Adrenal gland (tissue), 12 donors: Measurements from ENCODE around the gene LRRC26. TPM values are rescaled to one million over a fixed set of nuclear protein-coding genes. Genes with fewer than 3 reads are reported as not detected.

ENCODE experiments used
- DNase-seq, 7 donors: peaks; one replicate each; pipeline ENCODE4 v3.0.0-alpha.2; 2019 to 2020
- H3K27ac ChIP-seq, 5 donors: fragments of 200-600 bp; sonication (generic) in 4 of 5; 1 replicate in 3 of 5; 2 replicates in 2 of 5; pipeline versions ENCODE4 v1.5.1 to v1.8.0; 2016 to 2020; ENCODE audit warnings: mild to moderate bottlenecking in 1 of 5
- H3K27me3 ChIP-seq: fragments of 200-600 bp; 2 replicates; pipeline ENCODE4 v1.8.0; 2021
- H3K36me3 ChIP-seq, 2 donors: fragments of 200-600 bp; replicated peaks in 1 of 2; 1 replicate in 1 of 2; 2 replicates in 1 of 2; pipeline versions ENCODE4 v1.5.1 to v1.8.0; 2018 to 2022
- H3K4me1 ChIP-seq, 2 donors: fragments of 200-600 bp; replicated peaks in 1 of 2; 1 replicate in 1 of 2; 2 replicates in 1 of 2; pipeline versions ENCODE4 v1.5.1 to v1.8.0; 2018 to 2021
- H3K4me3 ChIP-seq, 4 donors: fragments of 200-600 bp; sonication (generic) in 3 of 4; one replicate each; pipeline ENCODE4 v1.5.1; 2016 to 2018
- H3K9me3 ChIP-seq, 3 donors: fragments of 200-600 bp; sonication (generic) in 1 of 3; replicated peaks in 1 of 3; 1 replicate in 2 of 3; 2 replicates in 1 of 3; pipeline versions ENCODE4 v1.5.1 to v1.8.0; 2016 to 2021
- CTCF ChIP-seq, 6 experiments: fragments of 450-650 bp in 4 of 6; fragments of 200-600 bp in 2 of 6; sonication (generic) in 1 of 6; IDR thresholded peaks; 1 replicate in 5 of 6; 2 replicates in 1 of 6; pipeline versions ENCODE4 v1.5.1 to v1.8.0; 2016 to 2021; ENCODE audit warnings: antibody characterized with exemption in 6 of 6, mild to moderate bottlenecking in 2 of 6, moderate library complexity in 1 of 6
- POLR2A ChIP-seq, 2 donors: fragments of 450-650 bp; IDR thresholded peaks; one replicate each; pipeline ENCODE4 v1.6.1; 2017; ENCODE audit warnings: antibody characterized with exemption in 2 of 2, mild to moderate bottlenecking in 2 of 2, moderate library complexity in 1 of 2
- WGBS, 4 donors: extraction: QIAGEN DNeasy Blood & Tissue Kit in 2 of 4; methylation state at CpG; one replicate each; pipeline versions ENCODE4 v1.1.5 to v1.1.7; 2013 to 2017; 5-methylcytosine and 5-hydroxymethylcytosine counted together
- intact Hi-C, 2 donors: fragments of 100-400 bp; cut with DNase I; formaldehyde crosslinking; loops; one replicate each; pipeline versions ENCODE4 v1.14.1 to v1.15.0; 2022 to 2023
- polyA plus RNA-seq, 3 donors: library from polyadenylated mRNA; stranded (reverse); fragments of 200-250 nt in 2 of 3; fragments of 350-450 nt in 1 of 3; fragmentation: Illumina TruSeq in 1 of 3; extraction: RNeasy Lipid Tissue Mini Kit (QIAGEN cat#74804) in 1 of 3; gene quantifications; one replicate each; pipeline ENCODE4 v1.2.3, GENCODE V29; 2013 to 2014
- total RNA-seq, 9 donors: library from RNA; depleted of rRNA in 4 of 9; stranded (reverse); fragments of >200 nt in 4 of 9; fragments of 120-200 nt in 1 of 9; fragmentation: NEBNext Ultra II Directional in 1 of 9; extraction: Animal tissue kit (Norgen Biotek cat#: 25700) in 1 of 9; gene quantifications; one replicate each; pipeline versions ENCODE4 v1.1.0 to v1.2.4, GENCODE V29; 2013 to 2023
- donor health status: healthy with polysubstance abuse.
- donor health status: Bipolar disorder and iron deficiency.
- donor health status: DM: yes; HTN: yes; CAD: no.
- donor health status: DM: no; HTN: no; CAD: no.
- donor health status: DM: no; HTN: no; CAD: no.
- donor health status: DM: yes; HTN: yes; CAD: no.

Gene LRRC26
- total and polyA plus RNA-seq, 12 donors: not detected

- Histone ChIP-seq H3K27ac (no peak overlapping the region), H3K27me3 (no peaks in the 10 kb centered on the region), H3K36me3 (peaks cover 0 to 50% of the 10 kb centered on the region in 2 donors), H3K4me3 (no peak overlapping the region), H3K4me1 (peaks cover 8 to 10% of the 10 kb centered on the region in 2 donors), H3K9me3 (no peaks in the 10 kb centered on the region)
- intact Hi-C loops: no loop called here
- TF ChIP-seq POLR2A (IDR thresholded peaks at IDR 0.05) (no peak), CTCF (IDR thresholded peaks at IDR 0.05) (no peak)
- no peak for DNase-seq
- 92 to 98% (median 95%) methylated on average over 10 to 17 of the region's 17 CpGs for WGBS, 4 donors
These were observed 9.9 kb upstream of the LRRC26 start for GRCh38 chr9:137179761-137180160.

- TF ChIP-seq CTCF (IDR thresholded peaks at IDR 0.05) (no peak), POLR2A (IDR thresholded peaks at IDR 0.05) (no peak)
- intact Hi-C loops: no loop called here
- peaks cover 8 to 10% of the 10 kb centered on the region in 2 donors for H3K4me1 ChIP-seq
- peak overlapping the region in 2 of 5 donors; percentile 70 to 81 for H3K27ac ChIP-seq
- H3K36me3 ChIP-seq: peaks cover 0 to 48% of the 10 kb centered on the region in 2 donors
- H3K9me3 ChIP-seq: no peaks in the 10 kb centered on the region
- H3K27me3 ChIP-seq: no peaks in the 10 kb centered on the region
- no peak for DNase-seq
- WGBS, 4 donors: 89 to 93% (median 91%) methylated on average over 8 to 19 of the region's 19 CpGs
- no peak overlapping the region for H3K4me3 ChIP-seq
These were observed 9.2 kb upstream of the LRRC26 start for GRCh38 chr9:137178939-137179630.

GRCh38 chr9:137178201-137178938, 8.5 kb upstream of the LRRC26 start:
- peak in 6 of 7 donors; percentile 64 to 78 (median 69) for DNase-seq
- peaks cover 8 to 10% of the 10 kb centered on the region in 2 donors for H3K4me1 ChIP-seq
- 69 to 85% (median 73%) methylated on average over 9 to 23 of the region's 23 CpGs for WGBS, 4 donors
- TF ChIP-seq CTCF (IDR thresholded peaks at IDR 0.05): no peak
- no peak for TF ChIP-seq POLR2A (IDR thresholded peaks at IDR 0.05)
- H3K36me3 ChIP-seq: peaks cover 0 to 41% of the 10 kb centered on the region in 2 donors
- intact Hi-C loops: no loop called here
- H3K4me3 ChIP-seq: no peak overlapping the region
- no peaks in the 10 kb centered on the region for H3K27me3 ChIP-seq
- no peaks in the 10 kb centered on the region for H3K9me3 ChIP-seq
- peak overlapping the region in 4 of 5 donors; percentile 5 to 81 (median 42) for H3K27ac ChIP-seq

- Histone ChIP-seq H3K36me3 (peaks cover 0 to 23% of the 10 kb centered on the region in 2 donors), H3K27me3 (peaks cover 9% of the 10 kb centered on the region), H3K4me1 (peaks cover 8 to 10% of the 10 kb centered on the region in 2 donors), H3K9me3 (no peaks in the 10 kb centered on the region), H3K27ac (no peak overlapping the region), H3K4me3 (no peak overlapping the region)
- 53 to 70% (median 64%) methylated on average over 12 to 17 of the region's 17 CpGs for WGBS, 4 donors
- no peak for TF ChIP-seq POLR2A (IDR thresholded peaks at IDR 0.05)
- TF ChIP-seq CTCF (IDR thresholded peaks at IDR 0.05): peak in 3 of 6 experiments; percentile 19 to 34 (median 29)
- DNase-seq: no peak
- intact Hi-C loops: no loop called here
These were observed 6.7 kb upstream of the LRRC26 start for GRCh38 chr9:137176302-137177182.
